Neural cell (in vitro differentiated cells): ENCODE data around the gene GFPT2. TPM values are rescaled to one million over a fixed set of nuclear protein-coding genes. Genes with fewer than 3 reads are reported as not detected.

ENCODE experiments used
- H2AFZ ChIP-seq: fragments of 200-600, 300-800 bp; sonication (generic), shearing (Covaris generic); 2 replicates; pipeline ENCODE4 v1.6.0; 2014; ENCODE audit warnings: low read depth, mild to moderate bottlenecking, antibody characterized with exemption, low read length, moderate library complexity
- H3F3A ChIP-seq: fragments of 200-600 bp; shearing (Covaris generic); 2 replicates; pipeline ENCODE4 v1.6.1; 2016; ENCODE audit warnings: mild to moderate bottlenecking, moderate library complexity, mixed read lengths, antibody characterized with exemption, low read length; ENCODE audit not compliant: insufficient read depth, poor library complexity, severe bottlenecking
- H3K27ac ChIP-seq: fragments of 200-600, 300-800 bp; sonication (generic), shearing (Covaris generic); 2 replicates; pipeline ENCODE4 v1.5.1; 2014; ENCODE audit warnings: mild to moderate bottlenecking, low read length, moderate library complexity
- H3K27me3 ChIP-seq: fragments of 300-800, 200-600 bp; sonication (generic), shearing (Covaris generic); 2 replicates; pipeline ENCODE4 v1.6.0; 2014; ENCODE audit warnings: mild to moderate bottlenecking, low read depth, low read length, moderate library complexity; ENCODE audit not compliant: insufficient read depth
- H3K36me3 ChIP-seq: fragments of 300-800, 200-600 bp; sonication (generic), shearing (Covaris generic); 2 replicates; pipeline ENCODE4 v1.5.1; 2014; ENCODE audit warnings: mild to moderate bottlenecking, antibody characterized with exemption, low read length, moderate library complexity; ENCODE audit not compliant: insufficient read depth
- H3K4me2 ChIP-seq: fragments of 300-800, 200-600 bp; sonication (generic), shearing (Covaris generic); 2 replicates; pipeline ENCODE4 v1.6.0; 2014; ENCODE audit warnings: mild to moderate bottlenecking, low read length
- H3K4me3 ChIP-seq: fragments of 300-800, 200-600 bp; sonication (generic), shearing (Covaris generic); 2 replicates; pipeline ENCODE4 v1.5.1; 2014; ENCODE audit warnings: mild to moderate bottlenecking, low read length, moderate library complexity
- H3K79me2 ChIP-seq: fragments of 200-600 bp; shearing (Covaris generic); replicated peaks from 2 replicates; pipeline ENCODE4 v1.6.0; 2014; ENCODE audit warnings: mild to moderate bottlenecking, low read length, moderate library complexity; ENCODE audit not compliant: insufficient read depth
- H3K9ac ChIP-seq: fragments of 300-800, 200-600 bp; sonication (generic), shearing (Covaris generic); 2 replicates; pipeline ENCODE4 v1.6.1; 2016; ENCODE audit warnings: mild to moderate bottlenecking, low read length, mixed read lengths
- H3K9me2 ChIP-seq: fragments of 200-600 bp; shearing (Covaris generic); 2 replicates; pipeline ENCODE4 v1.6.1; 2016; ENCODE audit warnings: mild to moderate bottlenecking, low read length, mixed read lengths; ENCODE audit not compliant: insufficient read depth
- H3K9me3 ChIP-seq: fragments of 200-600, 300-800 bp; sonication (generic), shearing (Covaris generic); 2 replicates; pipeline ENCODE4 v1.6.1; 2016; ENCODE audit warnings: mild to moderate bottlenecking, mixed run types, low read length, moderate library complexity, mixed read lengths
- H4K20me1 ChIP-seq: fragments of 200-600 bp; shearing (Covaris generic); 2 replicates; pipeline ENCODE4 v1.6.1; 2016; ENCODE audit warnings: mild to moderate bottlenecking, mixed run types; ENCODE audit not compliant: insufficient read depth
- CTCF ChIP-seq: fragments of 450-650 bp; IDR thresholded peaks from 2 replicates; pipeline ENCODE4 v1.5.1; 2014; ENCODE audit warnings: antibody characterized with exemption, mild to moderate bottlenecking, moderate library complexity; ENCODE audit not compliant: poor library complexity, severe bottlenecking
- EP300 ChIP-seq: fragments of 450-650 bp; conservative IDR thresholded peaks from 2 replicates; pipeline ENCODE4 v1.6.1; 2014; ENCODE audit warnings: antibody characterized with exemption, mild to moderate bottlenecking, moderate library complexity; ENCODE audit not compliant: poor library complexity, severe bottlenecking
- EZH2 ChIP-seq: fragments of 200-600, 300-800 bp; shearing (Covaris generic), sonication (generic); IDR thresholded peaks from 2 replicates; pipeline ENCODE4 v1.6.1; 2014; ENCODE audit warnings: antibody characterized with exemption, low read length, borderline replicate concordance, mild to moderate bottlenecking; ENCODE audit not compliant: insufficient read depth, poor library complexity, severe bottlenecking
- MXI1 ChIP-seq: fragments of 450-650 bp; conservative IDR thresholded peaks from 2 replicates; pipeline ENCODE4 v1.6.1; 2014; ENCODE audit warnings: antibody characterized with exemption, mild to moderate bottlenecking; ENCODE audit not compliant: poor library complexity, severe bottlenecking
- POLR2AphosphoS5 ChIP-seq: IDR thresholded peaks from 2 replicates; pipeline ENCODE4 v1.6.1; 2012
- RAD21 ChIP-seq: fragments of 450-650 bp; conservative IDR thresholded peaks from 2 replicates; pipeline ENCODE4 v1.6.1; 2014; ENCODE audit warnings: antibody characterized with exemption, mild to moderate bottlenecking, moderate library complexity
- REST ChIP-seq: IDR thresholded peaks from 2 replicates; pipeline ENCODE4 v1.6.1; 2012; ENCODE audit warnings: borderline replicate concordance
- SMC3 ChIP-seq: fragments of 450-650 bp; conservative IDR thresholded peaks from 2 replicates; pipeline ENCODE4 v1.6.1; 2014; ENCODE audit warnings: antibody characterized with exemption, mild to moderate bottlenecking, moderate library complexity; ENCODE audit not compliant: poor library complexity
- TAF1 ChIP-seq: IDR thresholded peaks from 2 replicates; pipeline ENCODE4 v1.6.1; 2012; ENCODE audit warnings: low read depth
- polyA plus RNA-seq: library from polyadenylated mRNA; depleted of rRNA; stranded (reverse); fragments of >200 nt; gene quantifications from 2 replicates; pipeline ENCODE4 v1.2.3, GENCODE V29; 2014

The GFPT2 gene
- polyA plus RNA-seq, 1 donor from 2014 or later = 9.2 TPM

- no peaks in the 10 kb centered on the region for H3K79me2 ChIP-seq
- no peak overlapping the region for H3K9ac ChIP-seq
- no peaks in the 10 kb centered on the region for H3K9me3 ChIP-seq
- H3K27me3 ChIP-seq = no peaks in the 10 kb centered on the region
- no peaks in the 10 kb centered on the region for H4K20me1 ChIP-seq
- H3K27ac ChIP-seq = no peak overlapping the region
- no peaks in the 10 kb centered on the region for H3F3A ChIP-seq
- no peak overlapping the region for H3K4me2 ChIP-seq
- H2AFZ ChIP-seq = no peak overlapping the region
- H3K36me3 ChIP-seq = no peaks in the 10 kb centered on the region
- H3K4me3 ChIP-seq = no peak overlapping the region
- H3K9me2 ChIP-seq = no peaks in the 10 kb centered on the region
- no peak for TF ChIP-seq CTCF
- no peak for TF ChIP-seq EP300
- TF ChIP-seq EZH2 = no peak
- TF ChIP-seq MXI1 = no peak
- TF ChIP-seq TAF1 = no peak
- no peak for TF ChIP-seq POLR2AphosphoS5
- TF ChIP-seq RAD21 = no peak
- no peak for TF ChIP-seq SMC3
- no peak for TF ChIP-seq REST
These were observed 7.4 kb downstream of the GFPT2 start for GRCh38 chr5:180345781-180346180.

- Histone ChIP-seq H3K9me3 (no peaks in the 10 kb centered on the region), H4K20me1 (no peaks in the 10 kb centered on the region), H3K79me2 (no peaks in the 10 kb centered on the region), H3K27me3 (no peaks in the 10 kb centered on the region), H3K4me2 (no peak overlapping the region), H3K27ac (no peak overlapping the region), H3K4me3 (no peak overlapping the region), H3K36me3 (no peaks in the 10 kb centered on the region), H2AFZ (no peak overlapping the region), H3K9ac (no peak overlapping the region), H3K9me2 (no peaks in the 10 kb centered on the region), H3F3A (no peaks in the 10 kb centered on the region)
- TF ChIP-seq MXI1 = no peak
- TF ChIP-seq EP300 = no peak
- TF ChIP-seq TAF1 = no peak
- no peak for TF ChIP-seq CTCF
- no peak for TF ChIP-seq POLR2AphosphoS5
- no peak for TF ChIP-seq SMC3
- no peak for TF ChIP-seq REST
- no peak for TF ChIP-seq RAD21
- no peak for TF ChIP-seq EZH2
These were observed 8.0 kb downstream of the GFPT2 start for GRCh38 chr5:180345186-180345585.
